Right lobe of liver (tissue), 6 donors: ENCODE measurements around the gene TSPAN32. TPM values are rescaled to one million over a fixed set of nuclear protein-coding genes. Genes with fewer than 3 reads are reported as not detected.
A peak's percentile ranks its signal among the peaks of the same experiment; 100 is the strongest.

Experiments used
- ATAC-seq, 4 donors: fragments of 200-7000 bp; cut with Tn5 transposase; one replicate each; pipeline ENCODE4 v1.9.1; 2020; ENCODE audit warnings: mild to moderate bottlenecking in 4 of 4, moderate library complexity in 4 of 4
- DNase-seq, 3 donors: peaks; one replicate each; pipeline ENCODE4 v3.0.0-alpha.2; 2020
- H3K27ac ChIP-seq, 3 donors: fragments of 200-600 bp; one replicate each; pipeline ENCODE4 v1.8.0; 2022
- H3K27me3 ChIP-seq, 2 donors: fragments of 200-600 bp; one replicate each; pipeline ENCODE4 v1.8.0; 2022
- H3K36me3 ChIP-seq, 4 donors: fragments of 200-600 bp; sonication (generic) in 1 of 4; one replicate each; pipeline versions ENCODE4 v1.5.1 to v1.8.0; 2017 to 2022; ENCODE audit warnings: control low read depth in 1 of 4
- H3K4me1 ChIP-seq, 4 donors: fragments of 200-600 bp; sonication (generic) in 1 of 4; one replicate each; pipeline versions ENCODE4 v1.5.1 to v1.8.0; 2017 to 2022; ENCODE audit warnings: control low read depth in 1 of 4
- H3K4me3 ChIP-seq, 3 donors: fragments of 200-600 bp; one replicate each; pipeline ENCODE4 v1.8.0; 2022
- H3K9me3 ChIP-seq, 4 donors: fragments of 200-600 bp; sonication (generic) in 1 of 4; one replicate each; pipeline versions ENCODE4 v1.5.1 to v1.8.0; 2017 to 2022; ENCODE audit warnings: control low read depth in 1 of 4
- CTCF ChIP-seq, 4 donors: fragments of 200-600 bp in 3 of 4; fragments of 450-650 bp in 1 of 4; IDR thresholded peaks; one replicate each; pipeline versions ENCODE4 v1.5.1 to v1.8.0; 2016 to 2022; ENCODE audit warnings: antibody characterized with exemption in 4 of 4, mild to moderate bottlenecking in 2 of 4
- POLR2A ChIP-seq: fragments of 450-650 bp; IDR thresholded peaks from one replicate; pipeline ENCODE4 v1.6.1; 2017; ENCODE audit warnings: antibody characterized with exemption, mild to moderate bottlenecking
- WGBS: methylation state at CpG from one replicate; pipeline ENCODE4 v1.1.6; 2018; ENCODE audit warnings: low coverage, low lambda C conversion rate; ENCODE audit not compliant: insufficient coverage; ENCODE audit errors: missing lambda C conversion rate; 5-methylcytosine and 5-hydroxymethylcytosine counted together
- intact Hi-C, 2 donors: fragments of 100-400 bp; cut with DNase I; formaldehyde crosslinking; loops; one replicate each; pipeline versions ENCODE4 v1.11.2 to v1.14.1; 2022
- total RNA-seq, 6 experiments: library from RNA; depleted of rRNA in 2 of 6; stranded (reverse); fragments of >200 nt in 2 of 6; fragmentation: NEBNext Ultra II Directional in 3 of 6; extraction: Animal tissue kit (Norgen Biotek cat#: 25700) in 3 of 6; gene quantifications; one replicate each; pipeline versions ENCODE4 v1.1.0 to v1.2.4, GENCODE V29; 2016 to 2023
- donor health status: DM: no; HTN: yes; CAD: no.
- donor health status: DM: no; HTN: no; CAD: no.
- donor health status: DM: no; HTN: no; CAD: no.
- donor health status: DM: no; HTN: yes; CAD: no.
- donor health status: DM: no; HTN: yes; CAD: no.

TSPAN32 gene
- total RNA-seq, 6 experiments from 2014 or later = 0.24 to 1.2 (median 0.63) TPM; not detected in 2

GRCh38 chr11:2306452-2306823 lies 4.6 kb downstream of the TSPAN32 start:
- peaks cover 0 to 9% (median 3%) of the 10 kb centered on the region in 4 donors for H3K4me1 ChIP-seq
- intact Hi-C loops = loop anchor here (5.0 kb wide), 2 partner anchors 101 to 111 kb away; no protein-coding TSS in a partner anchor
- TF ChIP-seq POLR2A (no peak), CTCF (IDR thresholded peaks at IDR 0.05) (no peak)
- no peaks in the 10 kb centered on the region for H3K36me3 ChIP-seq
- DNase-seq (peak in 1 of 3 donors; percentile 65), ATAC-seq (no peak)
- H3K27ac ChIP-seq = peak overlapping the region in 2 of 3 donors; percentile 49 to 67
- no peaks in the 10 kb centered on the region for H3K27me3 ChIP-seq
- no peaks in the 10 kb centered on the region for H3K9me3 ChIP-seq
- no peak overlapping the region for H3K4me3 ChIP-seq
- WGBS = 47% methylated on average over 4 of the region's 4 CpGs

DNA sequence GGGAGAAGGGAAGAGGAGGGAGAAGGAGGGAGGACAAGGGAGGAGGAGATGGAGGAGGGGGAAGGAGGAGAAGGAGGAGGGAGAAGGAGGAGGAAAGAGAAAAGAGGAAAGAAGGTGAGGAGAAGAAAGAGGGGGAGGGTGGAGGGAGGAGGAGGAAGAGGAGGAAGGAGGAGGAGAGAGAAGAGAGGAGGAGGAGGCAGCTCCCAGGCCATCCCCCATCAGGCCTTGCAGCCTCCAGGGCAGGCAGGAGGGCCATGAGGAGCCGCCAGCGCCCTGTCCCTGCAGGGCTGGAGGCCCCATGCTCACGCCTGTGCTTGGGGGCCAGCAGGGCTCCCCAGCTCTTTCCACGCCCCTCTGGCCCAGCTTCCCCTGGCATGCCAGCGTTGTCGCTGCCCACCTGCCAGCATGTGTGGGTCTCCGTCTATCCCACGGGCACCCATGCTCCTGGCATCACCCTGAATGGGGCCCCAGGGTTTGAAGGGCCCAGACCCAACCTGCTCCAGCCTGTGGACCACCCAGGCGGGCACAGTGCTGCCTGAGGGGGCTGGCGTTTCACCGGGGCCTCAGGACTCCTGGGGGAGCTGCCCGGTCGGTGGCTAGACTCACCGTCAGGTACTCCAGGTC lies 5.2 kb downstream of the TSPAN32 start:
- ATAC-seq = no peak
- Histone ChIP-seq H3K36me3 (no peaks in the 10 kb centered on the region), H3K4me1 (peaks cover 0 to 9% (median 3%) of the 10 kb centered on the region in 4 donors), H3K9me3 (no peaks in the 10 kb centered on the region), H3K27me3 (no peaks in the 10 kb centered on the region), H3K4me3 (no peak overlapping the region), H3K27ac (peak overlapping the region in 1 of 3 donors; percentile 33)
- peak in 1 of 3 donors; percentile 46 for DNase-seq
- WGBS = 100% methylated on average over 1 of the region's 14 CpGs
- no peak for TF ChIP-seq CTCF (IDR thresholded peaks at IDR 0.05)
- TF ChIP-seq POLR2A = no peak
- intact Hi-C loops = loop anchor here (5.0 kb wide), 2 partner anchors 100 to 110 kb away; no protein-coding TSS in a partner anchor

DNA sequence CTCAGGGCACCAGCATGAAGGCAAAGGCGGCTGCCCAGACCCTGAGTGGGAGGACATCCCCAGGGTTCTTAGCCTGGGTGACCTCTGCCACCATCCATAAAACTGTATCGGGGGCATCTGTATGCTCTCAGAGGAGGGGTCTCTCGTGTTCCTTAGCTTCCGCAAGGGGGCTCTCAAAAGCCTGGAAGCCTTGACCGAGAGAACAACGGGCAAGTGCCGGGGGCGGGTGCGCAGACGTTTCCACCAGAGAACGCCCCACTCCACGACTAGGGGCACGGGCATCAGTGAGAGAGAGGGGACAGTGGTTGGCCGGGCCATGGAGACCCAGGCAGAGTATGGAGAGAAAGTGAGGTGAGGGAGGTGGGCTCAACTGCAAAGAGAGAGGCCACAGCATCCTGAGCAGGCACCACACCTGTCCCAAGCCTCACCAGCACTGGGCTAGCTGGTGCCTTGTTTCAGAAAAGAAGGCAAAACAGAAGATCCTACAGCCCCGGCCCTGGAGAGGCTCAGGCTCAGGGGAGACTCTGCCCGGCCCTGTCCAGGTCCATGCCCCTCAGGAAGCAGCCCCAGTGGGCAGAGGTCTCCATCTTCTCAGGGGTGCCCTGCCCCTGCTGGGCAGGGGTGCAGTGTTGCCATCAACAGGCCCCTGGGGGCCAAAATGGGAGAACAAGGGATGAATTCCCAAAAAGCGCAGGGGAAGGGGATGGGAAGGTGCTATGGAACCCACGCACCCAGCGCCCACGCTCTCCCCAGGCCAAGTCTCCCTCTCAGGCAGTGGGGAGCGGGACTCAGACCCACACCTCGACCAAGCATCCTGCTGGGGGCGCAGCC lies 5.9 kb downstream of the TSPAN32 start:
- no peaks in the 10 kb centered on the region for H3K36me3 ChIP-seq
- H3K27ac ChIP-seq = no peak overlapping the region
- ATAC-seq (no peak), DNase-seq (peak in 1 of 3 donors; percentile 40)
- intact Hi-C loops = loop anchor here (5.0 kb wide), 2 partner anchors 100 to 110 kb away; no protein-coding TSS in a partner anchor
- H3K4me3 ChIP-seq = no peak overlapping the region
- no peaks in the 10 kb centered on the region for H3K27me3 ChIP-seq
- no peak for TF ChIP-seq POLR2A
- no peak for TF ChIP-seq CTCF (IDR thresholded peaks at IDR 0.05)
- 67% methylated on average over 7 of the region's 23 CpGs for WGBS
- H3K9me3 ChIP-seq = no peaks in the 10 kb centered on the region
- H3K4me1 ChIP-seq = peaks cover 0 to 9% (median 3%) of the 10 kb centered on the region in 4 donors

GRCh38 chr11:2308713-2309112 lies 6.9 kb downstream of the TSPAN32 start:
- TF ChIP-seq POLR2A (no peak), CTCF (IDR thresholded peaks at IDR 0.05) (no peak)
- DNase-seq (peak in 1 of 3 donors; percentile 41), ATAC-seq (no peak)
- no peaks in the 10 kb centered on the region for H3K27me3 ChIP-seq
- H3K9me3 ChIP-seq = no peaks in the 10 kb centered on the region
- H3K4me1 ChIP-seq = peaks cover 0 to 9% (median 3%) of the 10 kb centered on the region in 4 donors
- H3K36me3 ChIP-seq = no peaks in the 10 kb centered on the region
- intact Hi-C loops = loop anchor here (5.0 kb wide), 2 partner anchors 99 to 109 kb away; no protein-coding TSS in a partner anchor
- 72% methylated on average over 2 of the region's 7 CpGs for WGBS
- H3K4me3 ChIP-seq = no peak overlapping the region
- no peak overlapping the region for H3K27ac ChIP-seq
